GDM1 (cell line): ENCODE data around the gene BCL2L1.
A peak's percentile ranks its signal among the peaks of the same experiment; 100 is the strongest.
"Not testable (repeated sequence)": the region's sequence is repeated elsewhere in the genome, so short reads cannot be mapped to it uniquely, and the experiment has no call there.

ENCODE experiments used
- DNase-seq: peaks from one replicate; lab custom pipeline; 2025; lab: John Stamatoyannopoulos, UW

The BCL2L1 gene

GRCh38 chr20:31674895-31675827 is 47.5 kb downstream of the BCL2L1 start:
- DNase-seq: peak; percentile 96

- DNase-seq: no peak
These were observed 48.7 kb downstream of the BCL2L1 start for GRCh38 chr20:31673943-31674463.

- no peak for DNase-seq
These were observed 49.2 kb downstream of the BCL2L1 start for GRCh38 chr20:31673435-31673834.

GRCh38 chr20:31671324-31671723 is 51.3 kb downstream of the BCL2L1 start:
- no peak for DNase-seq

- no peak for DNase-seq
These were observed 52.1 kb downstream of the BCL2L1 start for GRCh38 chr20:31670371-31671228.

- no peak for DNase-seq
These were observed 52.8 kb downstream of the BCL2L1 start for GRCh38 chr20:31669876-31670275.

- DNase-seq: not testable (repeated sequence)
These were observed 53.7 kb downstream of the BCL2L1 start for GRCh38 chr20:31668944-31669343.

- DNase-seq: peak; percentile 66
These were observed 55.1 kb downstream of the BCL2L1 start for GRCh38 chr20:31667315-31668285.

- peak; percentile 24 for DNase-seq
These were observed 56.2 kb downstream of the BCL2L1 start for GRCh38 chr20:31666258-31667042.

GRCh38 chr20:31665753-31666152 is 56.9 kb downstream of the BCL2L1 start:
- DNase-seq: no peak

- DNase-seq: no peak
These were observed 57.8 kb downstream of the BCL2L1 start for GRCh38 chr20:31664696-31665354.

- DNase-seq: no peak
These were observed 58.6 kb downstream of the BCL2L1 start for GRCh38 chr20:31663838-31664695.

GRCh38 chr20:31663524-31663837 is 59.2 kb downstream of the BCL2L1 start:
- no peak for DNase-seq

GRCh38 chr20:31662372-31662854 is 60.3 kb downstream of the BCL2L1 start:
- DNase-seq: no peak

GRCh38 chr20:31661625-31662371 is 60.9 kb downstream of the BCL2L1 start:
- peak; percentile 40 for DNase-seq

- no peak for DNase-seq
These were observed 68.1 kb downstream of the BCL2L1 start for GRCh38 chr20:31654534-31654933.

- no peak for DNase-seq
These were observed 69.1 kb downstream of the BCL2L1 start for GRCh38 chr20:31653561-31653960.

- DNase-seq: no peak
These were observed 69.7 kb downstream of the BCL2L1 start for GRCh38 chr20:31652917-31653396.
